Mesendoderm (in vitro differentiated cells): Measurements from ENCODE around the gene MUC5B. TPM values are rescaled to one million over a fixed set of nuclear protein-coding genes. Genes with fewer than 3 reads are reported as not detected.
"Not testable (repeated sequence)": the region's sequence is repeated elsewhere in the genome, so short reads cannot be mapped to it uniquely, and the experiment has no call there.

Source experiments
- DNase-seq: peaks from one replicate; pipeline ENCODE4 v3.0.0; 2013
- H2AK5ac ChIP-seq: 2 replicates; pipeline ENCODE4 v1.6.1; 2013; ENCODE audit warnings: low read length, inconsistent platforms
- H2BK120ac ChIP-seq: 2 replicates; pipeline ENCODE4 v1.6.1; 2013; ENCODE audit warnings: low read depth, mild to moderate bottlenecking, low read length, moderate library complexity, mixed read lengths
- H2BK15ac ChIP-seq: replicated peaks from 2 replicates; pipeline ENCODE4 v1.6.1; 2013; ENCODE audit warnings: low read depth, mild to moderate bottlenecking, moderate library complexity
- H2BK5ac ChIP-seq: 2 replicates; pipeline ENCODE4 v1.6.1; 2013; ENCODE audit warnings: low read length, inconsistent platforms
- H3K18ac ChIP-seq: 2 replicates; pipeline ENCODE4 v1.6.1; 2013; ENCODE audit warnings: mild to moderate bottlenecking, low read length, mixed read lengths
- H3K23ac ChIP-seq: one replicate; pipeline ENCODE4 v1.6.1; 2013; ENCODE audit warnings: low read length
- H3K27ac ChIP-seq: 2 replicates; pipeline ENCODE4 v1.5.1; 2013; ENCODE audit warnings: low read depth, mild to moderate bottlenecking, inconsistent platforms, low read length, moderate library complexity
- H3K27me3 ChIP-seq: 2 replicates; pipeline ENCODE4 v1.6.1; 2013; ENCODE audit warnings: low read length, control low read depth, mild to moderate bottlenecking, inconsistent platforms; ENCODE audit not compliant: insufficient read depth, poor library complexity
- H3K36me3 ChIP-seq: 2 replicates; pipeline ENCODE4 v1.6.1; 2013; ENCODE audit warnings: low read length, inconsistent platforms; ENCODE audit not compliant: control insufficient read depth, insufficient read depth
- H3K4ac ChIP-seq: one replicate; pipeline ENCODE4 v1.6.1; 2013; ENCODE audit warnings: low read depth, mild to moderate bottlenecking, low read length, moderate library complexity
- H3K4me1 ChIP-seq: 2 replicates; pipeline ENCODE4 v1.6.1; 2013; ENCODE audit warnings: low read depth, low read length, inconsistent platforms; ENCODE audit not compliant: control insufficient read depth
- H3K4me2 ChIP-seq: 2 replicates; pipeline ENCODE4 v1.6.1; 2013; ENCODE audit warnings: low read length
- H3K4me3 ChIP-seq: 2 replicates; pipeline ENCODE4 v1.5.1; 2013; ENCODE audit warnings: mild to moderate bottlenecking, low read length
- H3K56ac ChIP-seq: one replicate; pipeline ENCODE4 v1.6.1; 2013; ENCODE audit warnings: low read length
- H3K79me1 ChIP-seq: 2 replicates; pipeline ENCODE4 v1.6.1; 2013; ENCODE audit warnings: low read length, inconsistent platforms
- H3K79me2 ChIP-seq: 2 replicates; pipeline ENCODE4 v1.6.1; 2013; ENCODE audit warnings: mild to moderate bottlenecking, low read length; ENCODE audit not compliant: control insufficient read depth, insufficient read depth
- H3K9ac ChIP-seq: 2 replicates; pipeline ENCODE4 v1.6.1; 2013; ENCODE audit warnings: low read length, inconsistent platforms
- H4K5ac ChIP-seq: one replicate; pipeline ENCODE4 v1.6.1; 2013; ENCODE audit warnings: low read length
- H4K8ac ChIP-seq: one replicate; pipeline ENCODE4 v1.6.1; 2013; ENCODE audit warnings: low read depth, mild to moderate bottlenecking, control low read depth, low read length, moderate library complexity
- WGBS: extraction: QIAGEN DNeasy Blood & Tissue Kit; methylation state at CpG from one replicate; pipeline ENCODE4 v1.1.7; 2013; ENCODE audit warnings: low lambda C conversion rate, missing lambda C conversion rate; ENCODE audit not compliant: insufficient coverage; ENCODE audit errors: extremely low coverage; 5-methylcytosine and 5-hydroxymethylcytosine counted together
- polyA plus RNA-seq, 2 experiments: library from polyadenylated mRNA; stranded (reverse); fragments of 200-250 nt; gene quantifications; one replicate each; pipeline ENCODE4 v1.2.3, GENCODE V29; 2013

Gene MUC5B, protein sequence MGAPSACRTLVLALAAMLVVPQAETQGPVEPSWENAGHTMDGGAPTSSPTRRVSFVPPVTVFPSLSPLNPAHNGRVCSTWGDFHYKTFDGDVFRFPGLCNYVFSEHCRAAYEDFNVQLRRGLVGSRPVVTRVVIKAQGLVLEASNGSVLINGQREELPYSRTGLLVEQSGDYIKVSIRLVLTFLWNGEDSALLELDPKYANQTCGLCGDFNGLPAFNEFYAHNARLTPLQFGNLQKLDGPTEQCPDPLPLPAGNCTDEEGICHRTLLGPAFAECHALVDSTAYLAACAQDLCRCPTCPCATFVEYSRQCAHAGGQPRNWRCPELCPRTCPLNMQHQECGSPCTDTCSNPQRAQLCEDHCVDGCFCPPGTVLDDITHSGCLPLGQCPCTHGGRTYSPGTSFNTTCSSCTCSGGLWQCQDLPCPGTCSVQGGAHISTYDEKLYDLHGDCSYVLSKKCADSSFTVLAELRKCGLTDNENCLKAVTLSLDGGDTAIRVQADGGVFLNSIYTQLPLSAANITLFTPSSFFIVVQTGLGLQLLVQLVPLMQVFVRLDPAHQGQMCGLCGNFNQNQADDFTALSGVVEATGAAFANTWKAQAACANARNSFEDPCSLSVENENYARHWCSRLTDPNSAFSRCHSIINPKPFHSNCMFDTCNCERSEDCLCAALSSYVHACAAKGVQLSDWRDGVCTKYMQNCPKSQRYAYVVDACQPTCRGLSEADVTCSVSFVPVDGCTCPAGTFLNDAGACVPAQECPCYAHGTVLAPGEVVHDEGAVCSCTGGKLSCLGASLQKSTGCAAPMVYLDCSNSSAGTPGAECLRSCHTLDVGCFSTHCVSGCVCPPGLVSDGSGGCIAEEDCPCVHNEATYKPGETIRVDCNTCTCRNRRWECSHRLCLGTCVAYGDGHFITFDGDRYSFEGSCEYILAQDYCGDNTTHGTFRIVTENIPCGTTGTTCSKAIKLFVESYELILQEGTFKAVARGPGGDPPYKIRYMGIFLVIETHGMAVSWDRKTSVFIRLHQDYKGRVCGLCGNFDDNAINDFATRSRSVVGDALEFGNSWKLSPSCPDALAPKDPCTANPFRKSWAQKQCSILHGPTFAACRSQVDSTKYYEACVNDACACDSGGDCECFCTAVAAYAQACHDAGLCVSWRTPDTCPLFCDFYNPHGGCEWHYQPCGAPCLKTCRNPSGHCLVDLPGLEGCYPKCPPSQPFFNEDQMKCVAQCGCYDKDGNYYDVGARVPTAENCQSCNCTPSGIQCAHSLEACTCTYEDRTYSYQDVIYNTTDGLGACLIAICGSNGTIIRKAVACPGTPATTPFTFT (N-terminal part only)
- under 0.01 TPM for polyA plus RNA-seq (2013, experiment 1 of 2)
- under 0.01 TPM for polyA plus RNA-seq (2013, experiment 2 of 2)

DNA sequence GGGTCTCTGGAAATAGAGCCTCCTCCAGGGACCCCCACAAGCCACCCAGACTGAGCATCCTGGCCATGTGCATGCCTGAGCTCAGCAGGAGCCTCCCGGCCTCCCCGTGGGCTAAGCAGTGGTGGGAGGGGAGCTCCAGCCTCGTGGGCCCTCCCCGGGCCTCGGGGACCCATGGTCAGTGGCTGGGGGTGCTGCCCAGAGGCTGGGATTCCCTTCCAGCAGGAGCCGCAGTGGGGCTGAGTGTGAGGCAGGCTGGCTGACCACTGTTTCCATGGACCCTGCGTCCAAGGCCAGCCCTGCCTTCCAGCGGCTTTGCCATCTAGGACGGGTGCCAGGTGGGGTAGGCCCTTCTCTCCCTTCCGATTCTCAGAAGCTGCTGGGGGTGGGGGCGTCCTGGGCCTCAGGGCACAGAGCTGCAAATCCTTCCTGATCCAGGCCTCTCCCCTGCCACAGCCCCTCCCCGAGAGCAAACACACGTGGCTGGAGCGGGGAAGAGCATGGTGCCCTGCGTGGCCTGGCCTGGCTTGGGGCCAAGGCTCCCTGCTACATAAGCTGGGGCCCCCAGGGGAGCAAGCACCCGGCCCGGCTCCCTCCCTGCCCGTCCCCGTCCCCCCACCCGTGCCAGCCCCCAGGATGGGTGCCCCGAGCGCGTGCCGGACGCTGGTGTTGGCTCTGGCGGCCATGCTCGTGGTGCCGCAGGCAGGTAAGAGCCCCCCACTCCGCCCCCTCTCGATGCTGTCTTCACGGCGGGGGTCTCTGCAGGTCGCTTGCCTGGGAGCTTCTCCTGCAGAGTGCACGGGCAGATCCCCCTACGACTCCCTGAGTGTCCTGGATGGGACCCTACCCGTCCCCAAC, at the start of gene MUC5B:
TSS of gene MUC5B (plus strand) at position 576 of the 855 bp plus-strand sequence. CDS start at position 634, 58 bp downstream.
- no CpG with 5 or more reads among the region's 36 CpGs for WGBS
- peaks cover 2% of the 10 kb centered on the region for H3K4me1 ChIP-seq

GRCh38 chr11:1173396-1173795, 49.5 kb upstream of the MUC5B start:
- not testable (repeated sequence) for H3K27me3 ChIP-seq, H3K4me3 ChIP-seq, DNase-seq, H3K4ac ChIP-seq, H3K36me3 ChIP-seq, H2AK5ac ChIP-seq, H4K8ac ChIP-seq, H2BK120ac ChIP-seq, H3K23ac ChIP-seq, H2BK5ac ChIP-seq, H3K4me1 ChIP-seq, H3K56ac ChIP-seq, H3K27ac ChIP-seq, H3K79me2 ChIP-seq, H3K4me2 ChIP-seq, H3K9ac ChIP-seq, H3K18ac ChIP-seq, H4K5ac ChIP-seq, H3K79me1 ChIP-seq, H2BK15ac ChIP-seq
- WGBS = 100% methylated on average over 1 of the region's 3 CpGs

More for the DNA sequence above, at the start of gene MUC5B:
- no peak within 1 kb of the TSS for H3K4ac ChIP-seq
- no peak within 1 kb of the TSS for H3K9ac ChIP-seq
- no peak within 1 kb of the TSS for H2BK15ac ChIP-seq
- no peak within 1 kb of the TSS for H4K8ac ChIP-seq
- no peak within 1 kb of the TSS for H3K27ac ChIP-seq
- DNase-seq = no peak
- no peak within 1 kb of the TSS for H2AK5ac ChIP-seq
- H3K56ac ChIP-seq = no peak within 1 kb of the TSS
- no peak within 1 kb of the TSS for H3K4me3 ChIP-seq
- no peak within 1 kb of the TSS for H2BK120ac ChIP-seq
- no peak within 1 kb of the TSS for H3K4me2 ChIP-seq
- no peak within 1 kb of the TSS for H3K18ac ChIP-seq
- no peaks in the 10 kb centered on the region for H3K27me3 ChIP-seq
- no peaks in the 10 kb centered on the region for H3K36me3 ChIP-seq
- H3K79me2 ChIP-seq = no peaks in the 10 kb centered on the region
- no peak within 1 kb of the TSS for H2BK5ac ChIP-seq
- H3K23ac ChIP-seq = no peak within 1 kb of the TSS
- H3K79me1 ChIP-seq = no peaks in the 10 kb centered on the region
- H4K5ac ChIP-seq = no peak within 1 kb of the TSS

DNA sequence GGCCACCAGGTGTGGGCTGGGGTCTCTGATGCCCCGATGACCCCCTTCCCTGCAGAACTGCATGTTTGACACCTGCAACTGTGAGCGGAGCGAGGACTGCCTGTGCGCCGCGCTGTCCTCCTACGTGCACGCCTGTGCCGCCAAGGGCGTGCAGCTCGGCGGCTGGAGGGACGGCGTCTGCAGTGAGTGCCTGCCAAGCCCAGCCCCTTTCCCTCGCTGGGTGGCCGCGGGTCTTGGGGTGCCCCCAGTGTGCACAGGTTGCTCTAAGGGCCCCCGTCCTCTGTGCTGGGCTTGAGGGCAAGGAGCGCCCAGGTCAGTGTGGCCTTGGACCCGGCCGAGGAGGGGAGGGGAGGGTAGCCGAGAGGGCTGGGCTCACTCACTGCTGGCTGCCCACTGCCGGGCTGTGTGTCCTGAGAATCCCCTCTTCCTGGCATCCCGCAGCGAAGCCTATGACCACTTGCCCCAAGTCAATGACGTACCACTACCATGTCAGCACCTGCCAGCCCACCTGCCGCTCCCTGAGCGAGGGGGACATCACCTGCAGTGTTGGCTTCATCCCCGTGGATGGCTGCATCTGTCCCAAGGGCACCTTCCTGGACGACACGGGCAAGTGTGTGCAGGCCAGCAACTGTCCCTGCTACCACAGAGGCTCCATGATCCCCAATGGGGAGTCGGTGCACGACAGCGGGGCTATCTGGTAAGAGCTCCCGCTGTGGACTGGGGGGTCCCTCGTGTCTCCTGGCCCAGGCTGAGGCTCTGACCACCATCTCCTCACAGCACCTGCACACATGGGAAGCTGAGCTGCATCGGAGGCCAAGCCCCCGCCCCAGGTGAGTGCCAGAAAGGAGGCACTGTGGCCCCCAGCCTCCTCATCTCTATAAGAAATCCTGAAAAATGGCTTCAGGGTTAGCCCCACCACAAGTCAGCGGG, 48.2 kb upstream of the MUC5B start:
- no peaks in the 10 kb centered on the region for H3K4me1 ChIP-seq
- no peak for DNase-seq
- H4K8ac ChIP-seq = no peak overlapping the region
- no peak overlapping the region for H2BK15ac ChIP-seq
- no peaks in the 10 kb centered on the region for H3K79me1 ChIP-seq
- no peak overlapping the region for H3K56ac ChIP-seq
- H3K4ac ChIP-seq = no peak overlapping the region
- H2BK120ac ChIP-seq = no peak overlapping the region
- no peak overlapping the region for H3K4me3 ChIP-seq
- no peak overlapping the region for H3K27ac ChIP-seq
- H2BK5ac ChIP-seq = no peak overlapping the region
- no peak overlapping the region for H3K9ac ChIP-seq
- H4K5ac ChIP-seq = no peak overlapping the region
- no peaks in the 10 kb centered on the region for H3K36me3 ChIP-seq
- H2AK5ac ChIP-seq = no peak overlapping the region
- no peak overlapping the region for H3K23ac ChIP-seq
- WGBS = no CpG with 5 or more reads among the region's 39 CpGs
- no peaks in the 10 kb centered on the region for H3K79me2 ChIP-seq
- no peak overlapping the region for H3K4me2 ChIP-seq
- H3K27me3 ChIP-seq = no peaks in the 10 kb centered on the region
- no peak overlapping the region for H3K18ac ChIP-seq

DNA sequence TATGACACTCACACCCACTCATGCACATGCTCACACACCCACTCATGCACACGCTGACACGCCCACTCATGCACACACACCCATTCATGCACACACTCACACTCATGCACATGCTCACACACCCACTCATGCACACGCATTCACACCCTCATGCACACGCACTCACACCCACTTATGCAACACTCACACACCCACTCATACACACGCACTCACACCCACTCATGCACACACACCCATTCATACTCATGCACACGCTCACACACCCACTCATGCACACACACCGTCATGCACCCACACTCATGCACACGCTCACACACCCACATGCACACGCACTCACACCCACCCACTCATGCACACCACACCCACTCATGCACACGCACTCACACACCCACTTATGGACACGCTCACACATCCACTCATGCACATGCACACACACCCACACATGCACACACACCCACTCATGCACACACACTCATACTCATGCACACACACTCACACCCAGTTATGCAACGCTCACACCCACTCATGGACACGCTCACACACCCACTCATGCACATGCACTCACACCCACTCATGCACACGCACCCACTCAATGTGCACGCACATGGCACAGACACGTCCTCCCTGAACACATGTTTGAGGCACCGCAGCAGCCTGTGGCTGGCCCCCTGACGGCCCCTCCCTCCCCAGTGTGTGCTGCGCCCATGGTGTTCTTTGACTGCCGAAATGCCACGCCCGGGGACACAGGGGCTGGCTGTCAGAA, 47.2 kb upstream of the MUC5B start:
- H3K4me1 ChIP-seq = no peaks in the 10 kb centered on the region

More for the DNA sequence above, 47.2 kb upstream of the MUC5B start:
- Histone ChIP-seq H2BK5ac (no peak overlapping the region), H2BK15ac (no peak overlapping the region), H2AK5ac (no peak overlapping the region), H4K5ac (no peak overlapping the region), H2BK120ac (no peak overlapping the region), H3K27me3 (no peaks in the 10 kb centered on the region), H3K27ac (no peak overlapping the region), H3K4me3 (no peak overlapping the region), H4K8ac (no peak overlapping the region), H3K4me2 (no peak overlapping the region), H3K36me3 (no peaks in the 10 kb centered on the region), H3K4ac (no peak overlapping the region), H3K79me2 (no peaks in the 10 kb centered on the region), H3K9ac (no peak overlapping the region), H3K56ac (no peak overlapping the region), H3K79me1 (no peaks in the 10 kb centered on the region), H3K18ac (no peak overlapping the region), H3K23ac (no peak overlapping the region)
- no peak for DNase-seq
- no CpG with 5 or more reads among the region's 22 CpGs for WGBS
